IMR-90 (cell line): ENCODE data around the gene TRMO. TPM values are rescaled to one million over a fixed set of nuclear protein-coding genes. Genes with fewer than 3 reads are reported as not detected.

ENCODE experiments used
- ATAC-seq: fragments of 200-7000 bp; cut with Tn5 transposase; 2 replicates; pipeline ENCODE4 v1.9.1; 2020; ENCODE audit warnings: low read depth, mild to moderate bottlenecking, moderate library complexity
- BruUV-seq: library from RNA; stranded (reverse); fragments of 400-500 nt; replicated peaks from 2 replicates; lab custom pipeline; 2021; lab: Mats Ljungman, UMichigan
- CTCF ChIA-PET: fragments of 300-600 bp; formaldehyde crosslinking; extraction: SDS; loops from one replicate; lab custom pipeline; 2021; ENCODE audit warnings: antibody characterized with exemption; lab: Yijun Ruan, JAX
- POLR2A ChIA-PET: fragments of 300-600 bp; sonication (Branson Sonifier 250); formaldehyde crosslinking; loops from one replicate; lab custom pipeline; 2022; ENCODE audit warnings: antibody characterized with exemption; ENCODE audit not compliant: unreplicated experiment; lab: Charles Lee
- DNase-seq: peaks from one replicate; pipeline ENCODE4 v3.0.0; 2013
- H2AFZ ChIP-seq: replicated peaks from 2 replicates; pipeline ENCODE3; 2013; ENCODE audit warnings: low read length, mild to moderate bottlenecking; ENCODE audit not compliant: poor library complexity
- H2AK5ac ChIP-seq: 2 replicates; pipeline ENCODE4 v1.6.1; 2013; ENCODE audit warnings: low read depth, low read length, inconsistent platforms
- H2AK9ac ChIP-seq: replicated peaks from 2 replicates; pipeline ENCODE3; 2013; ENCODE audit warnings: mild to moderate bottlenecking, low read depth, low read length, moderate library complexity; ENCODE audit not compliant: poor library complexity
- H2BK120ac ChIP-seq: 2 replicates; pipeline ENCODE4 v1.6.1; 2013; ENCODE audit warnings: low read depth, low read length, inconsistent platforms
- H2BK15ac ChIP-seq: 3 replicates; pipeline ENCODE4 v1.6.1; 2013; ENCODE audit warnings: low read depth, low read length, inconsistent platforms
- H2BK20ac ChIP-seq: 2 replicates; pipeline ENCODE4 v1.6.1; 2013; ENCODE audit warnings: low read depth, mild to moderate bottlenecking, inconsistent platforms, low read length, moderate library complexity
- H2BK5ac ChIP-seq: 2 replicates; pipeline ENCODE4 v1.6.1; 2013; ENCODE audit warnings: mild to moderate bottlenecking, low read depth, low read length, inconsistent platforms; ENCODE audit not compliant: poor library complexity, severe bottlenecking
- H3K14ac ChIP-seq: replicated peaks from 2 replicates; pipeline ENCODE4 v1.6.1; 2013; ENCODE audit warnings: low read depth, low read length, inconsistent platforms
- H3K18ac ChIP-seq: 2 replicates; pipeline ENCODE4 v1.6.1; 2013; ENCODE audit warnings: low read depth, low read length, control low read depth
- H3K23ac ChIP-seq: 2 replicates; pipeline ENCODE4 v1.6.1; 2013; ENCODE audit warnings: low read depth, low read length, inconsistent platforms
- H3K27ac ChIP-seq: 2 replicates; pipeline ENCODE4 v1.5.1; 2013; ENCODE audit warnings: mild to moderate bottlenecking, control low read depth, low read length; ENCODE audit not compliant: insufficient read depth
- H3K27me3 ChIP-seq: 2 replicates; pipeline ENCODE4 v1.6.1; 2013; ENCODE audit warnings: low read length; ENCODE audit not compliant: control insufficient read depth, insufficient read depth
- H3K36me3 ChIP-seq: 2 replicates; pipeline ENCODE4 v1.6.1; 2013; ENCODE audit warnings: low read length, mixed read lengths; ENCODE audit not compliant: control insufficient read depth, insufficient read depth
- H3K4ac ChIP-seq: 2 replicates; pipeline ENCODE4 v1.6.1; 2013; ENCODE audit warnings: low read depth, low read length, inconsistent platforms
- H3K4me1 ChIP-seq: 2 replicates; pipeline ENCODE4 v1.6.1; 2013; ENCODE audit warnings: low read length, mixed read lengths; ENCODE audit not compliant: control insufficient read depth, insufficient read depth
- H3K4me2 ChIP-seq: 2 replicates; pipeline ENCODE4 v1.6.1; 2013; ENCODE audit warnings: low read depth, mild to moderate bottlenecking, control low read depth, low read length, moderate library complexity
- H3K4me3 ChIP-seq: 2 replicates; pipeline ENCODE4 v1.5.1; 2013; ENCODE audit warnings: low read depth, mild to moderate bottlenecking, control low read depth, low read length, moderate library complexity; ENCODE audit not compliant: insufficient read depth
- H3K56ac ChIP-seq: 2 replicates; pipeline ENCODE4 v1.6.1; 2013; ENCODE audit warnings: low read length, inconsistent platforms; ENCODE audit not compliant: insufficient read depth; ENCODE audit errors: extremely low read depth
- H3K79me1 ChIP-seq, 2 experiments: 2 replicates each; pipeline ENCODE4 v1.6.1; 2013; ENCODE audit warnings: low read length in 2 of 2, inconsistent platforms in 1 of 2, low read depth in 1 of 2
- H3K9ac ChIP-seq: 2 replicates; pipeline ENCODE4 v1.6.1; 2013; ENCODE audit warnings: low read depth, low read length, control low read depth
- H3K9me1 ChIP-seq: 2 replicates; pipeline ENCODE4 v1.6.1; 2013; ENCODE audit warnings: low read length, inconsistent platforms; ENCODE audit not compliant: insufficient read depth
- H3K9me3 ChIP-seq: 2 replicates; pipeline ENCODE4 v1.6.1; 2013; ENCODE audit warnings: low read length; ENCODE audit not compliant: control insufficient read depth, insufficient read depth
- H4K20me1 ChIP-seq: 2 replicates; pipeline ENCODE4 v1.6.1; 2013; ENCODE audit warnings: low read length, inconsistent platforms; ENCODE audit not compliant: insufficient read depth
- H4K5ac ChIP-seq: 2 replicates; pipeline ENCODE4 v1.6.1; 2013; ENCODE audit warnings: mild to moderate bottlenecking, low read depth, low read length, control low read depth
- H4K8ac ChIP-seq, 2 experiments: 2 replicates each; pipeline ENCODE4 v1.6.1; 2013; ENCODE audit warnings: low read depth in 2 of 2, low read length in 2 of 2, control low read depth in 1 of 2, inconsistent platforms in 1 of 2
- H4K91ac ChIP-seq: 2 replicates; pipeline ENCODE4 v1.6.1; 2013; ENCODE audit warnings: low read depth, low read length, inconsistent platforms; ENCODE audit not compliant: insufficient read depth
- CEBPB ChIP-seq: IDR thresholded peaks from 2 replicates; pipeline ENCODE4 v1.6.1; 2012; ENCODE audit warnings: low read depth, low read length, improper control_type of control experiment
- MAZ ChIP-seq: IDR thresholded peaks from 2 replicates; pipeline ENCODE4 v1.6.1; 2012; ENCODE audit warnings: low read depth, mild to moderate bottlenecking, low read length, improper control_type of control experiment, moderate library complexity, borderline replicate concordance
- POLR2A ChIP-seq: IDR thresholded peaks from 2 replicates; pipeline ENCODE4 v1.6.1; 2012; ENCODE audit warnings: mild to moderate bottlenecking, low read depth, low read length
- RAD21 ChIP-seq: IDR thresholded peaks from 2 replicates; pipeline ENCODE4 v1.6.1; 2012; ENCODE audit warnings: low read length, improper control_type of control experiment
- RCOR1 ChIP-seq: IDR thresholded peaks from 2 replicates; pipeline ENCODE4 v1.6.1; 2012; ENCODE audit warnings: mild to moderate bottlenecking, low read length, improper control_type of control experiment; ENCODE audit not compliant: insufficient replicate concordance
- USF2 ChIP-seq: fragments of 150-350 bp; IDR thresholded peaks from 2 replicates; pipeline ENCODE4 v1.6.1; 2017; ENCODE audit warnings: mild to moderate bottlenecking, antibody characterized with exemption, low read length, low read depth
- WGBS, 2 experiments: methylation state at CpG; one replicate each; pipeline versions ENCODE4 v1.1.5 to v1.1.7; 2013; ENCODE audit warnings: missing lambda C conversion rate in 2 of 2; ENCODE audit not compliant: insufficient read length in 1 of 2; ENCODE audit errors: extremely low coverage in 2 of 2; 5-methylcytosine and 5-hydroxymethylcytosine counted together
- dilution Hi-C: fragments of 300-500 bp; cut with HindIII; formaldehyde crosslinking; loops from one replicate; pipeline ENCODE4 v1.14.3; 2018; ENCODE audit warnings: low sequenced_read_pairs; ENCODE audit not compliant: unreplicated experiment
- in situ Hi-C: fragments of 300-500 bp; cut with MboI; formaldehyde crosslinking; loops from 3 replicates; pipeline ENCODE4 v1.14.3; 2019; ENCODE audit warnings: low sequenced_read_pairs, inconsistent platforms, mixed read lengths
- intact Hi-C: fragments of 100-400 bp; cut with micrococcal nuclease; formaldehyde crosslinking; loops from 2 replicates; pipeline ENCODE4 v1.10.0; 2022
- polyA plus RNA-seq, 3 experiments: library from polyadenylated mRNA; depleted of rRNA; stranded (reverse); fragments of >200 nt; gene quantifications; 2 replicates each; pipeline ENCODE4 v1.2.3, GENCODE V29; 2012; ENCODE audit warnings: low replicate concordance in 1 of 3
- total RNA-seq: library from RNA; depleted of rRNA; stranded (reverse); fragments of >200 nt; gene quantifications from 2 replicates; pipeline ENCODE4 v1.2.3, GENCODE V29; 2012

The TRMO gene
- total and polyA plus RNA-seq, 2 of the 4 experiments (the other 2 are of a cell fraction), result 10.2 to 19.9 TPM

- Histone ChIP-seq H3K36me3 (no peaks in the 10 kb centered on the region), H4K20me1 (no peaks in the 10 kb centered on the region), H2BK20ac (no peak overlapping the region), H3K9me3 (peaks cover 18% of the 10 kb centered on the region), H3K4me3 (no peak overlapping the region), H2AK5ac (no peak overlapping the region), H3K27ac (no peak overlapping the region), H3K9me1 (no peaks in the 10 kb centered on the region; the same call in 1 of the 2 replicates), H2BK5ac (no peak overlapping the region), H2BK120ac (no peak overlapping the region), H2AK9ac (no peak overlapping the region), H3K56ac (no peak overlapping the region), H3K4me1 (0 out of 2 replicates have a peak, but pooled peaks cover 2% of the 10 kb centered on the region), H4K91ac (no peak overlapping the region), H3K4ac (no peak overlapping the region), H4K5ac (no peak overlapping the region), H3K79me1 (no peaks in the 10 kb centered on the region), H2BK15ac (no peak overlapping the region), H2AFZ (no peak overlapping the region), H3K18ac (no peak overlapping the region), H3K14ac (no peak overlapping the region), H4K8ac (no peak overlapping the region), H3K23ac (no peak overlapping the region), H3K4me2 (no peak overlapping the region), H3K27me3 (peaks cover 74% of the 10 kb centered on the region), H3K9ac (no peak overlapping the region)
- in situ Hi-C loops (no loop called here), dilution Hi-C loops (no loop called here), intact Hi-C loops (no loop called here)
- TF ChIP-seq RAD21 (no peak), POLR2A (no peak), MAZ (no peak), USF2 (no peak), CEBPB (no peak), RCOR1 (no peak)
- ChIA-PET POLR2A (no interaction called here), CTCF (no interaction called here)
- no peak for DNase-seq
- ATAC-seq, result no peak
- no TSS peak for BruUV-seq
- WGBS, 2 experiments, result 38% methylated on average over 3 of the region's 5 CpGs; no CpG with 5 or more reads in 1 of the 2 experiments
Measured at GRCh38 chr9:97861148-97861475, 61.2 kb downstream of the TRMO start.
